H9 (cell line): ENCODE measurements around the gene DCP1B. TPM values are rescaled to one million over a fixed set of nuclear protein-coding genes. Genes with fewer than 3 reads are reported as not detected.

Experiments used
- DNase-seq: peaks from one replicate; pipeline ENCODE4 v3.0.0-alpha.2; 2017
- H2AFZ ChIP-seq: one replicate; pipeline ENCODE4 v1.6.1; 2013; ENCODE audit warnings: mild to moderate bottlenecking, low read length, control low read depth, moderate library complexity
- H2AK5ac ChIP-seq: 2 replicates; pipeline ENCODE4 v1.6.1; 2013; ENCODE audit warnings: low read length, control low read depth, mixed read lengths; ENCODE audit not compliant: insufficient read length
- H2BK120ac ChIP-seq: one replicate; pipeline ENCODE4 v1.6.1; 2013; ENCODE audit warnings: low read depth, mild to moderate bottlenecking, low read length, control low read depth, inconsistent platforms; ENCODE audit not compliant: poor library complexity, severe bottlenecking
- H2BK12ac ChIP-seq: 2 replicates; pipeline ENCODE4 v1.6.1; 2013; ENCODE audit warnings: low read length, control low read depth, mixed read lengths, low read depth; ENCODE audit not compliant: insufficient read length
- H2BK15ac ChIP-seq: 2 replicates; pipeline ENCODE4 v1.6.1; 2013; ENCODE audit warnings: low read depth, low read length, control low read depth
- H2BK20ac ChIP-seq: one replicate; pipeline ENCODE4 v1.6.1; 2013; ENCODE audit warnings: low read depth, mild to moderate bottlenecking, low read length, control low read depth, inconsistent platforms; ENCODE audit not compliant: poor library complexity, severe bottlenecking
- H2BK5ac ChIP-seq: 2 replicates; pipeline ENCODE4 v1.6.1; 2013; ENCODE audit warnings: low read length, control low read depth, mixed read lengths; ENCODE audit not compliant: insufficient read length
- H3K14ac ChIP-seq: 2 replicates; pipeline ENCODE4 v1.6.1; 2013; ENCODE audit warnings: low read length, control low read depth; ENCODE audit not compliant: insufficient read depth
- H3K18ac ChIP-seq: 2 replicates; pipeline ENCODE4 v1.6.1; 2013; ENCODE audit warnings: low read depth, mild to moderate bottlenecking, mixed read lengths, low read length, control low read depth; ENCODE audit not compliant: insufficient read length
- H3K23ac ChIP-seq: 2 replicates; pipeline ENCODE4 v1.6.1; 2013; ENCODE audit warnings: low read length, control low read depth, mixed read lengths, low read depth; ENCODE audit not compliant: insufficient read length
- H3K23me2 ChIP-seq: 2 replicates; pipeline ENCODE4 v1.6.1; 2013; ENCODE audit warnings: low read depth, mild to moderate bottlenecking, mixed read lengths, low read length, control low read depth; ENCODE audit not compliant: insufficient read length, poor library complexity, severe bottlenecking
- H3K27ac ChIP-seq: 2 replicates; pipeline ENCODE4 v1.5.1; 2013; ENCODE audit warnings: low read length, control low read depth, mixed read lengths, low read depth; ENCODE audit not compliant: insufficient read length
- H3K27me3 ChIP-seq: 2 replicates; pipeline ENCODE4 v1.6.1; 2013; ENCODE audit warnings: low read length, control low read depth, inconsistent platforms; ENCODE audit not compliant: insufficient read depth
- H3K4ac ChIP-seq: 2 replicates; pipeline ENCODE4 v1.6.1; 2013; ENCODE audit warnings: low read depth, mild to moderate bottlenecking, control low read depth, inconsistent platforms, low read length, moderate library complexity
- H3K4me1 ChIP-seq: 2 replicates; pipeline ENCODE4 v1.6.1; 2013; ENCODE audit warnings: low read length, control low read depth, inconsistent platforms; ENCODE audit not compliant: insufficient read depth
- H3K4me2 ChIP-seq: 2 replicates; pipeline ENCODE4 v1.6.1; 2013; ENCODE audit warnings: low read length, control low read depth, mixed read lengths; ENCODE audit not compliant: insufficient read length, insufficient read depth
- H3K56ac ChIP-seq: 2 replicates; pipeline ENCODE4 v1.6.1; 2013; ENCODE audit warnings: low read depth, mild to moderate bottlenecking, mixed read lengths, low read length, control low read depth; ENCODE audit not compliant: insufficient read length
- H3K79me1 ChIP-seq: 2 replicates; pipeline ENCODE4 v1.6.1; 2013; ENCODE audit warnings: low read depth, mild to moderate bottlenecking, moderate library complexity, low read length, control low read depth, inconsistent platforms; ENCODE audit not compliant: insufficient read depth, poor library complexity, severe bottlenecking
- H3K79me2 ChIP-seq: 2 replicates; pipeline ENCODE4 v1.6.1; 2013; ENCODE audit warnings: low read length, control low read depth, inconsistent platforms; ENCODE audit not compliant: insufficient read depth
- H3K9ac ChIP-seq: 2 replicates; pipeline ENCODE4 v1.6.1; 2013; ENCODE audit warnings: low read length, control low read depth, mixed read lengths; ENCODE audit not compliant: insufficient read length; ENCODE audit errors: extremely low read depth
- H3K9me3 ChIP-seq: one replicate; pipeline ENCODE4 v1.6.1; 2013; ENCODE audit warnings: low read depth, low read length, inconsistent platforms; ENCODE audit not compliant: control insufficient read depth
- H3T11ph ChIP-seq: one replicate; pipeline ENCODE4 v1.6.1; 2013; ENCODE audit warnings: mild to moderate bottlenecking, low read length, control low read depth, inconsistent platforms
- H4K20me1 ChIP-seq: one replicate; pipeline ENCODE4 v1.6.1; 2013; ENCODE audit not compliant: control insufficient read depth, insufficient read length, insufficient read depth
- H4K5ac ChIP-seq: 2 replicates; pipeline ENCODE4 v1.6.1; 2013; ENCODE audit warnings: low read depth, mild to moderate bottlenecking, mixed read lengths, low read length, control low read depth; ENCODE audit not compliant: insufficient read length
- H4K8ac ChIP-seq: replicated peaks from 2 replicates; pipeline ENCODE4 v1.6.1; 2013; ENCODE audit warnings: low read length, control low read depth, mixed read lengths, low read depth; ENCODE audit not compliant: insufficient read length
- H4K91ac ChIP-seq: 2 replicates; pipeline ENCODE4 v1.6.1; 2013; ENCODE audit warnings: low read depth, mild to moderate bottlenecking, moderate library complexity, mixed read lengths, low read length, control low read depth; ENCODE audit not compliant: insufficient read length
- H3K27ac Mint-ChIP-seq, 3 experiments: 2 replicates in 2 of 3; 3 replicates in 1 of 3; pipeline ENCODE4 v1.8.0; 2020 to 2021; ENCODE audit warnings: mixed read lengths in 3 of 3, mild to moderate bottlenecking in 1 of 3, moderate library complexity in 1 of 3
- H3K27me3 Mint-ChIP-seq: 2 replicates; pipeline ENCODE4 v1.8.0; 2021; ENCODE audit warnings: low read depth, mild to moderate bottlenecking, moderate library complexity, mixed read lengths
- H3K36me3 Mint-ChIP-seq, 3 experiments: 2 replicates in 2 of 3; 3 replicates in 1 of 3; pipeline ENCODE4 v1.8.0; 2020 to 2021; ENCODE audit warnings: low read depth in 3 of 3, mixed read lengths in 3 of 3; ENCODE audit not compliant: insufficient read depth in 1 of 3
- H3K4me1 Mint-ChIP-seq, 2 experiments: 2 replicates each; pipeline ENCODE4 v1.8.0; 2020; ENCODE audit warnings: mixed read lengths in 2 of 2
- H3K4me3 Mint-ChIP-seq, 2 experiments: 2 replicates in 1 of 2; 3 replicates in 1 of 2; pipeline ENCODE4 v1.8.0; 2020 to 2021; ENCODE audit warnings: mild to moderate bottlenecking in 2 of 2, mixed read lengths in 2 of 2, moderate library complexity in 1 of 2
- H3K9me3 Mint-ChIP-seq, 2 experiments: 2 replicates in 1 of 2; 3 replicates in 1 of 2; pipeline ENCODE4 v1.8.0; 2020; ENCODE audit warnings: mild to moderate bottlenecking in 2 of 2, mixed read lengths in 2 of 2, moderate library complexity in 1 of 2
- CTCF ChIP-seq: fragments of 200-600 bp; sonication (generic); conservative IDR thresholded peaks from 3 replicates; pipeline ENCODE4 v1.8.0; 2021; ENCODE audit warnings: antibody characterized with exemption, mild to moderate bottlenecking
- WGBS: extraction: QIAGEN DNeasy Blood & Tissue Kit; methylation state at CpG from one replicate; pipeline ENCODE4 v1.1.7; 2013; ENCODE audit warnings: missing lambda C conversion rate, low lambda C conversion rate, mixed read lengths; ENCODE audit not compliant: insufficient read length; ENCODE audit errors: extremely low coverage; 5-methylcytosine and 5-hydroxymethylcytosine counted together
- total RNA-seq: library from RNA; stranded (reverse); gene quantifications from 2 replicates; pipeline ENCODE4 v1.2.1, GENCODE V29; 2021

Gene DCP1B
- total RNA-seq, 1 experiment from 2014 or later, result 11.2 TPM

GRCh38 chr12:2019126-2019525 is 14.9 kb upstream of the DCP1B start:
- Histone ChIP-seq H3K9me3 (no peaks in the 10 kb centered on the region), H3K4me1 (no peaks in the 10 kb centered on the region; the same call in 1 of the 2 replicates), H2BK120ac (no peak overlapping the region), H4K91ac (no peak overlapping the region), H3K18ac (no peak overlapping the region), H3K14ac (no peak overlapping the region), H3K23me2 (no peaks in the 10 kb centered on the region), H4K8ac (no peak overlapping the region), H2BK5ac (no peak overlapping the region), H3K56ac (no peak overlapping the region), H3K4ac (no peak overlapping the region), H3K79me2 (no peaks in the 10 kb centered on the region), H2AK5ac (no peak overlapping the region), H2BK20ac (no peak overlapping the region), H3K9ac (no peak overlapping the region), H3K27me3 (no peaks in the 10 kb centered on the region), H4K20me1 (no peaks in the 10 kb centered on the region), H3K4me2 (no peak overlapping the region), H4K5ac (no peak overlapping the region), H3T11ph (no peak overlapping the region), H3K27ac (no peak overlapping the region), H2AFZ (no peak overlapping the region), H3K79me1 (no peaks in the 10 kb centered on the region), H3K23ac (no peak overlapping the region), H2BK12ac (no peak overlapping the region), H2BK15ac (no peak overlapping the region)
- no peak for DNase-seq
- H3K27ac Mint-ChIP-seq, result no peak overlapping the region
- H3K27me3 Mint-ChIP-seq, result peaks cover 3% of the 10 kb centered on the region; the same call in 1 of the 2 replicates
- H3K4me3 Mint-ChIP-seq, result no peak overlapping the region
- H3K9me3 Mint-ChIP-seq, result no peaks in the 10 kb centered on the region
- H3K4me1 Mint-ChIP-seq, result peaks cover 16 to 19% of the 10 kb centered on the region in 2 experiments
- no peaks in the 10 kb centered on the region for H3K36me3 Mint-ChIP-seq
- no CpG with 5 or more reads among the region's 2 CpGs for WGBS
- TF ChIP-seq CTCF, result no peak
